ENCODE data around the gene USP20. TPM values are rescaled to one million over a fixed set of nuclear protein-coding genes. Genes with fewer than 3 reads are reported as not detected.

Gene USP20
- 9.4 and 11.8 TPM in 2 replicates for total RNA-seq

GRCh38 chr9:129835128-129835859 lies at the start of gene USP20, which contains the start of gene C9orf78:
TSS of gene USP20 (plus strand) at chr9:129835458. CDS start at chr9:129852556, 17,098 bp downstream.
TSS of gene C9orf78 (minus strand) at chr9:129835275. CDS start at chr9:129835221, 54 bp downstream.

GRCh38 chr9:129802833-129803675 lies 32.2 kb upstream of the USP20 start, which contains the start of gene TOR1B:
TSS of gene TOR1B (plus strand) at chr9:129803184. CDS start at chr9:129803213, 29 bp downstream.

GRCh38 chr9:129823935-129824601 lies 11.2 kb upstream of the USP20 start, which contains the start of gene TOR1A:
TSS of gene TOR1A (minus strand) at chr9:129824136. CDS start at chr9:129824085, 51 bp downstream.

Other genes starting within 250 kb of the USP20 start
- 0.14 and 0.18 TPM in 2 replicates for gene C9orf50, start 214.4 kb upstream of the USP20 start, total RNA-seq
- 34.4 and 38.6 TPM in 2 replicates for gene NTMT1, start 209.3 kb upstream of the USP20 start, total RNA-seq
- 10.0 and 14.8 TPM in 2 replicates for gene ASB6, start 193.3 kb upstream of the USP20 start, total RNA-seq
- gene PRRX2, start 169.8 kb upstream of the USP20 start, total RNA-seq: 18.5 and 23.2 TPM in 2 replicates
- 92.9 and 108 TPM in 2 replicates for gene PTGES, start 82.4 kb upstream of the USP20 start, total RNA-seq
- gene TOR1B, start 32.3 kb upstream of the USP20 start, total RNA-seq: 22.3 and 28.2 TPM in 2 replicates
- 22.0 and 33.2 TPM in 2 replicates for gene TOR1A, start 11.3 kb upstream of the USP20 start, total RNA-seq
- gene C9orf78, start 183 bp upstream of the USP20 start, total RNA-seq: 38.4 and 50.9 TPM in 2 replicates
- 42.4 and 54.4 TPM in 2 replicates for gene FNBP1, start 207.7 kb downstream of the USP20 start, total RNA-seq
- gene GPR107, start 218.4 kb downstream of the USP20 start, total RNA-seq: 20.8 and 21.4 TPM in 2 replicates

All from smooth muscle cell of bladder (primary cell).